ENCODE results near the gene UCKL1. TPM values are rescaled to one million over a fixed set of nuclear protein-coding genes. Genes with fewer than 3 reads are reported as not detected.

UCKL1 gene
- total and polyA plus RNA-seq, 12 donors = 12.1 to 101 (median 37.8) TPM

GRCh38 chr20:63939061-63939935 lies 16.9 kb downstream of the UCKL1 start:
- 42 to 89% (median 82%) methylated on average over 3 to 33 of the region's 33 CpGs for WGBS, 4 donors
- Histone ChIP-seq H3K27ac (no peak overlapping the region), H3K36me3 (replicated peaks in 1 of 2) (peaks cover 0 to 57% of the 10 kb centered on the region in 2 donors), H3K4me3 (no peak overlapping the region), H3K9me3 (replicated peaks in 1 of 3) (no peaks in the 10 kb centered on the region), H3K27me3 (no peaks in the 10 kb centered on the region), H3K4me1 (replicated peaks in 1 of 2) (no peaks in the 10 kb centered on the region)
- DNase-seq = no peak
- intact Hi-C loops (cut with DNase I) = no loop called here
- no peak for TF ChIP-seq POLR2A (IDR thresholded peaks at IDR 0.05)
- TF ChIP-seq CTCF (IDR thresholded peaks at IDR 0.05) = no peak

GRCh38 chr20:63937596-63937995 lies 18.6 kb downstream of the UCKL1 start:
- Histone ChIP-seq H3K4me1 (replicated peaks in 1 of 2) (no peaks in the 10 kb centered on the region), H3K27me3 (no peaks in the 10 kb centered on the region), H3K27ac (no peak overlapping the region), H3K36me3 (replicated peaks in 1 of 2) (peaks cover 0 to 44% of the 10 kb centered on the region in 2 donors), H3K9me3 (replicated peaks in 1 of 3) (no peaks in the 10 kb centered on the region), H3K4me3 (no peak overlapping the region)
- TF ChIP-seq POLR2A (IDR thresholded peaks at IDR 0.05) (no peak), CTCF (IDR thresholded peaks at IDR 0.05) (no peak)
- intact Hi-C loops (cut with DNase I) = no loop called here
- peak in 1 of 7 donors; percentile 15 for DNase-seq
- WGBS, 4 donors = 84 to 89% (median 86%) methylated on average over 14 of the region's 14 CpGs

GRCh38 chr20:63935447-63935846 lies 20.8 kb downstream of the UCKL1 start:
- DNase-seq = no peak
- TF ChIP-seq POLR2A (IDR thresholded peaks at IDR 0.05) (no peak), CTCF (IDR thresholded peaks at IDR 0.05) (no peak)
- Histone ChIP-seq H3K27ac (no peak overlapping the region), H3K4me1 (replicated peaks in 1 of 2) (no peaks in the 10 kb centered on the region), H3K27me3 (no peaks in the 10 kb centered on the region), H3K36me3 (replicated peaks in 1 of 2) (peaks cover 0 to 58% of the 10 kb centered on the region in 2 donors), H3K9me3 (replicated peaks in 1 of 3) (no peaks in the 10 kb centered on the region), H3K4me3 (no peak overlapping the region)
- intact Hi-C loops (cut with DNase I) = no loop called here
- WGBS, 4 donors = 92 to 95% (median 93%) methylated on average over 4 to 9 of the region's 9 CpGs

GRCh38 chr20:63934271-63935068 lies 21.7 kb downstream of the UCKL1 start:
- no peak overlapping the region for H3K27ac ChIP-seq
- intact Hi-C loops (cut with DNase I) = no loop called here
- H3K27me3 ChIP-seq = no peaks in the 10 kb centered on the region
- H3K4me1 ChIP-seq (replicated peaks in 1 of 2) = no peaks in the 10 kb centered on the region
- WGBS, 4 donors = 82 to 84% (median 84%) methylated on average over 16 to 37 of the region's 37 CpGs
- peaks cover 0 to 58% of the 10 kb centered on the region in 2 donors for H3K36me3 ChIP-seq (replicated peaks in 1 of 2)
- H3K9me3 ChIP-seq (replicated peaks in 1 of 3) = no peaks in the 10 kb centered on the region
- no peak overlapping the region for H3K4me3 ChIP-seq
- peak in 1 of 7 donors; percentile 15 for DNase-seq
- TF ChIP-seq CTCF (IDR thresholded peaks at IDR 0.05) (no peak), POLR2A (IDR thresholded peaks at IDR 0.05) (no peak)
